Endothelial cell of umbilical vein (primary cell): ENCODE results near the gene PRR18.

Source experiments
- CTCF ChIP-seq, 2 donors: IDR thresholded peaks; 1 replicate in 1 of 2; 2 replicates in 1 of 2; pipeline ENCODE4 v1.5.1; 2011; ENCODE audit warnings: low read length in 2 of 2, mild to moderate bottlenecking in 2 of 2, moderate library complexity in 2 of 2, control low read depth in 1 of 2, inconsistent platforms in 1 of 2, low read depth in 1 of 2; ENCODE audit not compliant: insufficient read depth in 1 of 2; ENCODE audit errors: extremely low read depth in 1 of 2
- EZH2 ChIP-seq: IDR thresholded peaks from 2 replicates; pipeline ENCODE4 v1.6.1; 2012; ENCODE audit warnings: borderline replicate concordance, low read depth, mild to moderate bottlenecking, moderate library complexity, low read length, inconsistent platforms; ENCODE audit not compliant: severe bottlenecking
- FOS ChIP-seq: IDR thresholded peaks from 2 replicates; pipeline ENCODE4 v1.6.1; 2011; ENCODE audit warnings: mild to moderate bottlenecking, low read length, moderate library complexity, borderline replicate concordance; ENCODE audit not compliant: insufficient read depth
- GATA2 ChIP-seq: IDR thresholded peaks from 2 replicates; pipeline ENCODE4 v1.7.0; 2011; ENCODE audit warnings: low read depth, mild to moderate bottlenecking, moderate library complexity, mixed read lengths, low read length; ENCODE audit not compliant: insufficient read length, insufficient read depth
- MAX ChIP-seq: IDR thresholded peaks from 2 replicates; pipeline ENCODE4 v1.6.1; 2011; ENCODE audit not compliant: insufficient read depth, insufficient read length
- MYC ChIP-seq: IDR thresholded peaks from one replicate; pipeline ENCODE4 v1.6.1; 2011; ENCODE audit warnings: mild to moderate bottlenecking, low read depth, low read length
- POLR2A ChIP-seq: IDR thresholded peaks from 2 replicates; pipeline ENCODE4 v1.6.1; 2012; ENCODE audit warnings: low read depth, mild to moderate bottlenecking, control low read depth, low read length
- POLR2AphosphoS5 ChIP-seq: IDR thresholded peaks from 2 replicates; pipeline ENCODE4 v1.6.1; 2012; ENCODE audit warnings: low read depth, mild to moderate bottlenecking, control low read depth, low read length, moderate library complexity; ENCODE audit not compliant: insufficient read depth

GRCh38 chr6:166323395-166323794 is 15.2 kb upstream of the PRR18 start:
- TF ChIP-seq POLR2A (no peak), CTCF (IDR thresholded peaks at IDR 0.05; ENCODE audit: extremely low read depth in 1 of 2, insufficient read depth in 1 of 2, low read depth in 1 of 2, low read length in 2 of 2) (no peak), POLR2AphosphoS5 (no peak), FOS (no peak), EZH2 (no peak), GATA2 (no peak), MYC (no peak), MAX (no peak)
